GM12801 (cell line): ENCODE results near the gene USP4.

ENCODE experiments used
- TF ChIP-seq, protein P1 (sequence below): IDR thresholded peaks from one replicate; pipeline ENCODE4 v1.5.1; 2011; ENCODE audit warnings: control low read depth; ENCODE audit not compliant: insufficient read length; ENCODE audit errors: extremely low read depth

Gene USP4

DNA sequence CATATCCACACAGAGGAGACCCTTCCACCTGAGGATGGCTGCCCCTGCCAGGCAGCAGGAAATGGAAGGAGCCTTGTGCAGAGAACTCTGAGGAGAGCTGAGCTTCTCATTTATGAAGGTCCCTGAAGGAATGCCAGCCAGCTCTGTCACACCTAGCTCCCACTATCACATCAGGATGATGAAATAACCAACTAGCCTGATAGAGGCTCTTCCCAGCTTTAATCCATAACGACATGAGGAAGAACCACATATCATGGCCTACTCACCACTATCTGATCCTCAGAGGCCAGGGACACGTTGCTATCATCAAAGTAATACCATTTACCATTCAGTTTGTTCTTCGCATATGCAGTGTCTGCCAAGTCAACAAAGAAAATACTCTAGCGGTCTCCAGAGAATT lies 61.3 kb downstream of the USP4 start:
- TF ChIP-seq, protein P1, sequence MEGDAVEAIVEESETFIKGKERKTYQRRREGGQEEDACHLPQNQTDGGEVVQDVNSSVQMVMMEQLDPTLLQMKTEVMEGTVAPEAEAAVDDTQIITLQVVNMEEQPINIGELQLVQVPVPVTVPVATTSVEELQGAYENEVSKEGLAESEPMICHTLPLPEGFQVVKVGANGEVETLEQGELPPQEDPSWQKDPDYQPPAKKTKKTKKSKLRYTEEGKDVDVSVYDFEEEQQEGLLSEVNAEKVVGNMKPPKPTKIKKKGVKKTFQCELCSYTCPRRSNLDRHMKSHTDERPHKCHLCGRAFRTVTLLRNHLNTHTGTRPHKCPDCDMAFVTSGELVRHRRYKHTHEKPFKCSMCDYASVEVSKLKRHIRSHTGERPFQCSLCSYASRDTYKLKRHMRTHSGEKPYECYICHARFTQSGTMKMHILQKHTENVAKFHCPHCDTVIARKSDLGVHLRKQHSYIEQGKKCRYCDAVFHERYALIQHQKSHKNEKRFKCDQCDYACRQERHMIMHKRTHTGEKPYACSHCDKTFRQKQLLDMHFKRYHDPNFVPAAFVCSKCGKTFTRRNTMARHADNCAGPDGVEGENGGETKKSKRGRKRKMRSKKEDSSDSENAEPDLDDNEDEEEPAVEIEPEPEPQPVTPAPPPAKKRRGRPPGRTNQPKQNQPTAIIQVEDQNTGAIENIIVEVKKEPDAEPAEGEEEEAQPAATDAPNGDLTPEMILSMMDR: no peak

DNA sequence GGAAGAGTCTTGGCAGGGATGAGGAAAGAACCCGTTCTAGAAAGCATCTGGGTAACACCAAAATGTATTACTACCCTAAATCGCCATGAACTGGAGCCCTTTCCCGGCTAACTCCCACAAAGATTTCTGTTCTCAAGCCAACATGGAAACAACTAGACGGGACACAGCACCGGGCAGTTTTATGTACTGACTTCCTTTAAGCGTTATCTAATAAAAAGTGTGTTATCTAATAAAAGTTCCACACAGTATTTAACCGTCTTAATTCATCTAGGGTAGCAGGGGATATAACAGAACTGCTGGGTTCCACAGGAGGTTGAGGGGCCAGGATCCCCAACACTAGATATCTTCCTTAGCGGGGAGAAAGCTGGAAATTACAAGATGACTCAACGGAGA lies 62.5 kb downstream of the USP4 start:
- TF ChIP-seq, protein P1: no peak

DNA sequence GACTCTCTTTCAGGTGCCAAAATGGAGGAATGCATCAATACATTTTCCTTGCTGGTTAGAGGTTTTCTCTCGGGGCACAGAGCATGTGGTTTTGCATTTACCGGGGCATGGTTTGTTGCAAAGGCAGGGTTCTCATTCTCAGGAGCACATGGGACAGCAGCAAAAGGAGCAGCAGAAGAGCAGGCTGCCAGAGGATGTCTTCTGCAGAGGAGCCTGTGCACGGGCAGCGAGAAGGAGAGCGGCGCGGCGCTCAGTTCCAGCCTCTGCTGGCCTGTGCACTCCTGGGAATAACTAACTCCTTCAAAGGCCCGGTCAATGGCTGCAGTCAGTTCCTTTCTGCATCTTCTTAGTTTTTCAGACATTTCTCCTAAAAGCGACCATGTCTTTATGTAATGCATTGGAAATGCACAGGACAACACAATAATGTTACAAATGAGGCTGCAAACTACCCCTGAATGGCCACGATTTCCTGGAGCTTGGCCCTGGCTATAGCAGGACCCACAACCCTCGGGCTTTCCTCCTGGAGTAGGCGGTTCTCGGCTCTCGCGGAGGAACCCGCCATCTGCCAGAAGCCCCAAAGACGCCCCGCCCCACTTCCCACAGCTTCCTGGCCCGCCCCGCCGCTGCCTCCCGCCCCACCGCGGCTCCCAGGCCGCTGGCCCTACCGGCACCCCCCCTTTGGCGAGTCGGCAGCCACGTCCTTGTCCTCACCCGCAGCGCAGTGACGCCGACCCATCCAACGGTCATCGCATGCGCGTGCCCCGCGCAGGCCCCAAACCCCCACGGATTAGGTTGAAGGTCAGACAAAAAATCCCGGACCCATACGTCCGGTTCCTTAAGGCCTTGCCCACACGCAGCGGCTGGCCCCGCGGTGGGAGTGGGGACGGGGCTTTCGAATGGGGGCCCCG lies 63.1 kb downstream of the USP4 start, which contains the start of gene C3orf62:
Gene C3orf62 (minus strand): TSS at position 758 of the 908 bp plus-strand sequence. CDS start 360 bp downstream, at position 398.
- TF ChIP-seq, protein P1: no peak

DNA sequence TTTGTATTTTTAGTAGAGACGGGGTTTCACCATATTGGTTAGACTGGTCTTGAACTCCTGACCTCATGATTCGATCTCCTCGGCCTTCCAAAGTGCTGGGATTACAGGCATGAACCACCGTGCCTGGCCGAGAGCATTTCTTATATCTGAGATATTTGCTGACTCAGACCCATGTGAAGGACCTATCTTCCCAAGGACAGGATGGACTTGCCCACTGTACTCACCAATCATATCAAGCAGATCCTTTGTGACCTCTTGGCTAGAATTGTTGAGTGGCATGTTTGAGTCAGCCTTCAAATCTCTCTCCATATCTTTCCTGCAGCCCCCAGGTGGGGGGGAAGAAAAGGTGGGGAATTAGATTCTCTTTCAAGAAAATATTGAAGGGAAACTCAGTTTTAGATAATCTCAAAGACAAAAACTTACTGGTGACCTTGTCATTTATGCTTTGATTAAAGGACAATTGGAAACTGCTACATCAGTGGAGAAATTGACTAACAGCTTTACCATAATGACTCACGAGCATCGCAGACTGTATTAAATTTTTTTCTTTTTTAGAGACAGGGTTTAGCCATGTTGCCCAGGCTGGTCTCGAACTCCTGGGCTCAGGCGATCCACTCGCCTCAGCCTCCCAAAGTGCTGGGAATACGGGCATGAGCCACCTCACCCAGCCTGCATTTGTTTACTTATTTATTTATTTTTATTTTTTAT lies 65.9 kb downstream of the USP4 start:
- TF ChIP-seq, protein P1: no peak

DNA sequence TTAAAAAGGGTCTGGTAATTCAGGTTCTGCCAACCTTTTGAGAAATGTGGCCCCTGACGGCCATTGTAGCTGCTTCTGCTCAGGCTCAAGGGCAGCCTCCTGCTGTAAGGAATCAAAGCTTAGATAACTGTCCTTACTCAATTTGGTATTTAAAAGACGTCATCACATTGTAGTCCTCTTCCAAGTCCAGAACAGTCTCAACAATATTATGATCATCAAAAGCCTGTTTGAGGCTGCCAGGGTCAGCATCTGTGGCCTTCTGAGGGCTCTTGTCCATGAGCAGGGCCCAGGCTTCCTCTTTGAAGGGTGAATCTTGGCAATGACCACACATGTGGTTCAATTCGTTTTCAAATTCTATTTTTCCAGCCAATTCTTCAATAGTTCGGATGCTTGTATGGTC lies 68.8 kb downstream of the USP4 start:
- TF ChIP-seq, protein P1: no peak

DNA sequence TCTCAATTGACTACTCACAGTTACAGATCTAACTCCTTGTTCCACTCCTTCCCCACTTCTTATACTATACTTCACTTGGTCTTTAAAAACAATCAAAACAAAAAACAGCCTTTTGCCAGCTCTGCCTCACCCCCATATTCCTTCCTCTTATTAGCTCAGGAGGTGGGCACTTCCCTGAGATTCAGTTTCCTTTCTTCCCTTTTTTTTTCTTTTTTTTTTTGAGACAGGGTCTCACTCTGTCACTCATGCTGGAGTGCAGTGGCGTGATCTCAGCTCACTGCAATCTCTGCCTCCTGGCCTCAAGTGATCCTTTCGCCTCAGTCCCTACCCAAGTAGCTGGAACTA lies 69.7 kb downstream of the USP4 start:
- TF ChIP-seq, protein P1: no peak

DNA sequence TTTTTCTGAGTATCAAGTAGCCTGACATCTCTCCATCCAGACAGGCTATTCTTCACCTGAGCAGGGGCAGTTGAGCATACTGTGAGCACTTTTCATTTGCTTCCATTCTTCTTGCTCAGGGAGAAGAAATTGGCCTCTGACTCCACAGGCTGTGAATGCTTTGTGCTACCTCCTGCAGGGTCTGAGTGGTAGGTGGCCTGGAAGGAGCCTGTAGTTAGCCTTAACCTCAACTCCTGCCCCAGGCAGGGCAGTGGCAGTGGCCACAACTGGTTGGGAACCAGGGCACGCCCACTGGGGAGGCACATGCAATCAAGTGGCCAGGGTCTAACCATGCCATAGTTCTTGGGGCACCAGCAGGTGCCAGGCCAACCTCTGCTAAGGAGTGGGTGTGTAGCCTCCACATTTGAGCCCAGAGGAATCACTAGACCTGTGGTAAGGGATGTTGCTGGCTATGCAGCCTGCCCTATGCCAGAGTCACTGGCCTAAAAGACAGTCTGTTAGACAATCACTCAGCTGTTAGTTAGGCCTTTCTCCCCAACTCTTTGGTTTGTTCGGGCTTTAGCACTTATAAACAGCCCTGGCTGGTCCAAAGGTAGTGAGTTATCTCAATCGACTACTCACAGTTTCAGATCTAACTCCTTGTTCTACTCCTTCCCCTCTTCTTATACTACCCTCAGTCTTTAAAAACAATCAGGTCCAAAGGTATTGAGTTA lies 70.3 kb downstream of the USP4 start:
- TF ChIP-seq, protein P1: no peak
